NCI-H1105 (cell line): ENCODE results near the gene SUMO4.

Experiments used
- DNase-seq: peaks from one replicate; lab custom pipeline; 2025; lab: John Stamatoyannopoulos, UW

SUMO4 gene

DNA sequence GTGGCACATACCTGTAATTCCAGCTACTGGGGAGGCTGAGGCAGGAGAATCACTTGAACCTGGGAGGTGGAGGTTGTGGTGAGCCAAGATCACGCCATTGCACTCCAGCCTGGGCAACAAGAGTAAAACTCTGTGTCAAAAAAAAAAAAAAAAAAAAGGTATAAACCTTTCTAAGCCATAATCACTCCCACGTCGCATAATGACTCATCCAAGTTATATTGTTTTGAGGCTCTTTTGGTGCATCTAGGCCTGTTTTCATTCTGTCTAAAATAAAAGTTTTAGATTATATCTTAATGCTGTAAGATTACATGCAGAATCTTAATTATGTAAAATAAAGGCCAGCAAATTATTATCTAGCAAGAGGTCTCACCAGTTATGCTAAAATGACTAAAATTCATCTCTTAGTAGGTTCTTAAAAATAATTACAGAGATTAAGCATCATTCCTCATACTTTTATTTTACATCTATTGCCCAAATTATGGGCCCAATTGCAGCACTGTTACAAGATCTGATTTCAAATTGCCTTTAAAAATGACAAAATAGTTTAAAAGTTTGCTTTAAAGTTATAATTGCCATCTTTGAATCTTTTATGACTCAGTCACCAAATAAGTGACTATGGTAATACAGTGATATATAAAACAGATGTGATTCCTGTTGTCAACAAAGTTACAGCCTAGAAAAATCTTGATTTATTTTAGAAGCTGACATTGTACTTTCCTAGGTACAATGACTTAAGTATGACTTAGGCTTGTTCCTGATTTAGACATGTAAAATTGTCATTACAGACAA, 10.4 kb upstream of the SUMO4 start:
- DNase-seq: no peak

DNA sequence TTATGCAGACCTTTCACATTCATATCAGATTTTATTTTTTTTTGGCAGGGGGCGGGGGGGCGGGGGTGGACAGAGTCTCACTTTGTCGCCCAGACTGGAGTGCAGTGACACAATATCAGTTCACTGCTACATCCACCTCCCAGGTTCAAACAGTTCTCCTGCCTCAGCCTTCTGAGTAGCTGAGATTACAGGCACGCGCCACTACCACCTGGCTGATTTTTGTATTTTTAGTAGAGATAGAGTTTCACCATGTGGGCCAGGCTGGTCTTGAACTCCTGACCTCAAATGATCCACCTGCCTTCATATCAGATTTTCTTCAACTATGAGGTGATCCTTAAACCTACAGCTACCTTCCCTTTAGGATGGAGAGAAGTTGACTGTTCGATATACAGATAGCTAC, 8.0 kb upstream of the SUMO4 start:
- DNase-seq: no peak

DNA sequence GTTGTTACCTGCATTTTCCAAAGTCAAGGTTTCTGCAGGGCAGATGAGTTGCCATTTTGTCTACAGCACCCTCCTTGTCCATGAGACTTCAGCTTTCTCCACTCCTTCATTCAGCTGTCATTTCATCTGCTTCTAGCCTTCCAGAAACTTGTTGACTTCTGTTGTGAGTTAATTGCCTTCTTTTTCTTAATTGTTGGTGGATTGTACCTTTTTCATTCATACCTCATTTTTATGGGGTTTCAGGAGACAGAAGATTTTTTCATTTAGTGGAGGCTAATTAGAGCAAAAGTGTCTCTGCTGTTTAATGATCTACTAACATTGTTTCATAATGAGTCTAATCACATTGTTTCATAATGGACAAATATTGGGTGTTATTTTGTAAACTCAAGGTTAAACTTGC, 7.5 kb upstream of the SUMO4 start:
- DNase-seq: no peak

DNA sequence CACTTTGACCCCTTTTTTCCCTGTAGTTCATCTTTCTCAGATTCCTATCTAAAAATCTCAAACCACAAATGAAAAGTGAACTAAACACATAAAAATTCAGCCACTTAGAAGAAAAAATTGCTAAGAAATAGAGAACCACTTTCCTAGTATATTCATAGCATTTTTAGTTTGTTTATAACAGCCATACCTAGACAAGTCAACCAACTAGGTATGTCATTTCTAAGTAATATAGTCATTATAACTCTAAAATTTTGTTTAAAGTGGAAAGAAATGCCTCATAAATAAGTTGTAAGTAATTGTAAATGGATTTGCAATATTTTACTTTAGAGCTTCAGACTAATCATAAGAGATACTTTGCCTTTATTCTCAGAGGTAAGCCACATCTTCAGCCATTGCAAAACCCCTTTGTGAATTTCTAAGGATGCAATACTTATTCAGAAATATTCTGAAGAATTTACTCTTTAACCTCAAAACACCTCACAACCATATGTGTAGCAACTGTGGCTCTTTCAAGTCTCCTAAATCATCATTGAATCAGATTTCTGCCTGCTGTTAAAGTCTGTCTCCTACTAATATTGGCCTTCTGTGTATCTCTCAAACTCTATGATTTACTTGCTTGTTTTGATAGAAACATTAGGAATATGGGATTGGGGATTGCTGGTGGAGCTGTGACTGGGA, 6.9 kb upstream of the SUMO4 start:
- no peak for DNase-seq

DNA sequence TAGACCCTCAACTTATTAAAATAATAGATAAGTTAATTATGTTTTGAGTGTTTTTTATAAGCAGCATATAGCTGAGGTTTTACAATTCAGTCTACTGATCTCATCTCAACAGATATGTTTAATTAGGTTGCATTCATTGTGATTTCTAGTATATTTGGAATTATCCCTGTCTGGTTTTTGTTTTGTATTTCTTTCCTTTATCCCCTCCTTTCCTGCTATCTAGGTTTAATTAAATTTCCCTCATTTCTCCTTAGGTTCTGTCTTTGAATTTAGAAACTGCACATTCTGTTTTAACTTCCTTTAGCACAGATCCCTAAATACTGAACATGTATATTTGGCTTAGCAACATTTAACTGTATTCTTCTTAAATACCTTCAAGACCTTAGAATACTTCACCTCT, 4.9 kb upstream of the SUMO4 start:
- DNase-seq: no peak

DNA sequence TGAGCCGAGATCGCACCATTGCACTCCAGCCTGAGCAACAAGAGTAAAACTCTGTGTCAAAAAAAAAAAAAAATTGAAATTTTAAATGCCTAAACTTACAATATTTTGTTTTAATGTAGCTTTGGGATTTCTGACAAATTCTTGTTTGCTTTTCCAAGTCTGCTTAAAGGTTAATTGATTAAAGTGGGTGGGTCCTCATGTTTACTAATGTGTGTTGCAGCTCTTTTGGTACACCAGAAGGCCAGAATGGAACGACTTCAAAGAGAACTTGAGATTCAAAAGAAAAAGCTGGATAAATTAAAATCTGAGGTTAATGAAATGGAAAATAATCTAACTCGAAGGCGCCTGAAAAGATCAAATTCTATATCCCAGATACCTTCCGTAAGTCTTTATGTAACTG, 2.7 kb upstream of the SUMO4 start:
- no peak for DNase-seq

DNA sequence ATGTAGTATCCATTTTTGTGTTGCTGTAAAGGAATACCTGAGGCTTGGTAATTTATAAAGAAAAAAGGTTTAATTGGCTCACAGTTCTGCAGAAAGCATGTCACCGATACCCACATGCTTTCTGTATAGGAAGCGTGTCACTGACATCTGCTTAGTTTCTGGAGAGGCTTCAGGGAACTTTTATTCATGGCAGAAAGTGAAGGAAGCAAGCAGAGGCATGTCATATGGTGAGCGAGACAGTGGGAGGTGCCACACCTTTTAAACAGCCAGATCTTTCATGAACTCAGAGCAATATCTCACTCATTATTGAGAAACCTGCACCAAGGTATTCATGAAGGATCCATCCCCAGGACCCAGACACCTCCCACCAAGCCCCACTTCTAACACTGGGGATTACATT, 3.5 kb downstream of the SUMO4 start:
- no peak for DNase-seq

DNA sequence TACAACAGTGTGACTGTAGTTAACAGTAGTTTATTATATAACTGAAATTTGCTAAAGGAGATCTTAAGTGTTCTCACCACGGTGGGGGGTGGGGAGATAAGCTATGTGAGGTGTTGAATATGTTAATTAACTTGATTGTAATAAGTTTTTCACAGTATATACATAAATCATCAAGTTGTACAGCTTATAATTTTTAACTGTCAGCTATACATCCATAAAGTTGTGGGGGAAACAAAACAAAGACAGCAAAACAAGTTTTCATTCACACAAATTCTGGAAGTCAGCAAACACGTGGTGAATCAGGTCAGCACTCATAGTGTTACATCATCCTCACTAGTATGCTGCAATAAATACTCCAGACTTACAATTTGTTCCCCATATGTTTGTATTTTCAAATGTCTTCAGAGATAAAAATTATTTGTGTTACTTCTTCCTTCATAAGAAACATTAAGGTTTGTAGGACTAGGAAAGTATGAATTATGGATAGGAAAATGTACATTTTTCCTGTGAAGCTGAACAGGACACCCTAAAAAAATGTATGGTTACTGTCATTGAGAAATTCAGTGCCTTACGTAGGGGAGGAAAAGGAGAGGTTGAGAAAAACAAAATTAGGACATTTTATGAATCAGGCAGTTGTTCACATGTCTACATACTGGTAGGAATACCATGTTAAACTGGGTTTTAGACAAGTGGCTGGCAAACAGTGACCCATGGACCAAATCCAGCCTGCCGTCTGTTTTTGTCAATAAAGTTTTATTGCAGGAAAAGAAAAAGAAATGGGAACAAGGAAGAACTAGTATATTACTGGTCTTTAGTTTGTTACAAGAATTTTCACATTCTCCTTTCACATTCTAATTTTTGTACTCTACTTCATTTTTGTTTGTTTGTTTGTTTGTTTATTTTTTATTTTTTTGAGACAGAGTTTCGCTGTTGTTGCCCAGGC, 6.0 kb downstream of the SUMO4 start:
- no peak for DNase-seq

DNA sequence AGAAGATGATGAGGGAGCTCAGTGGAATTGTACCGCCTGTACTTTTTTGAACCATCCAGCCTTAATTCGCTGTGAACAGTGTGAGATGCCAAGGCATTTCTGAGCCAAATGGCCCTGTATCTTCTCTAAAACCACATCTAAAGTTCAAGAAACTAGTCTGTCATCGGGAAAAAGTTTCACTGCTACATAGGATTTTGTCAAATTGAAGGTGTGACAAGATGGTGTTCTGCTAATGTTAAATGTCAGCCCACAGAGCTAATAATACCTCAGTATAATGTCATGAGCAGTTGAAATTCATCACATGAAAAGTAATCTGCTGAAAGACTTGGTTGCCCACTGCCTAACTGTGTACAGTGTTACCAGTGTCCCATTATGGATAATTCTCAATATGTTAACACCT, 9.6 kb downstream of the SUMO4 start:
- no peak for DNase-seq

DNA sequence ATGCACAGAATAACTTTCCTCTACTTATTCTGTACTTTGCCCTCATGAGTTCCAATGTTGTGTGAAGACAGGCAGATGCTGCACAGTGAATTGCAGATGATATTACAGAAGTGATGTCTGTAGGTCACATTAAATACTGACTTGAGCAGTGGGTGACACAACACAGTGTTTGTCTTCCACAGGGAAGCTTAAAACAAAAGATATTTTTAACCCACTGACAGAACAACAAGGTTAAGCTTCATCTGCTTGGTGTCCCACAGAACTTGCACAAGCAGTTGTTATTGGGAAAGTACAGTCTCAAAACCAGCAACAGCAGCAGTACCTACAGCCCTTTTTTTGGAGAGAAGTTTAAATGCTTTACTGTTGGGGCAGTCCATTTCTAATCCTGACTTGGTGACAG, 10.5 kb downstream of the SUMO4 start:
- DNase-seq: no peak

DNA sequence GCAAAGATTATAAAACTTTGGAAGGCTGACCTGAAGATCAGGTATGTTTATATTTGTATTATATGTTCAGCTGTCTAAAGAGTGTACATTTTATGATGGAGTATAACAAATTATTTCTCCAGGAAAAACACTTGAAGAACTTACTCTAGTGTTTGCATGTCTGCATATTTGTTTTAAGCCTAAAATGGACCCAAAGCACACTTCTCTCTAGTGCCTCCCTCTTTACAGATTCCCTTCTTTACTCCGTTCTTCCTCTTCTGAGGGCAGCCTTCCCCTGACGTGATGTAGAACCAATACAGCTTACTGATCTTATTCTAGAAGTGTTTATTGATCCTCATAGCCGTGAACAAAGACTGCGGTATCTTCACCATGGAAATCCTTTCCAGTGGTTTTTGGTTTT, 13.9 kb downstream of the SUMO4 start:
- DNase-seq: no peak

DNA sequence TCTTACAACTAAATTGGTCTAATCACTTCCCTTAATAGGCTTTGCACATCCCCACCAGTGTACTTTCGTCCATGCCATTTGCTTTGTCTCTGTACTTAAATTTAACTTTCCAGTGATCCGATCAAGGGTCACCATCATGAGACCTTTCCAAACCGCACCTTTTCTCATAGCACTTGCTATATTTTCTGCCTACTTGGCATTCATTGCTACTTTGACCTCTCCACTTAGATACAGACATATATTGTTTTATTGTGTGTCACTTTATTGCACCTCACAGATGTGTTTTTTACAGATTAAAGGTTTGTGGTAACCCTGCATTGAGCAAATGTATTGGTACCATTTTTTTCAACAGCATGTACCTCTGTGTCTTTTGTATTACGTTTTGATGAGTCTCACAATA, 14.8 kb downstream of the SUMO4 start:
- DNase-seq: no peak

DNA sequence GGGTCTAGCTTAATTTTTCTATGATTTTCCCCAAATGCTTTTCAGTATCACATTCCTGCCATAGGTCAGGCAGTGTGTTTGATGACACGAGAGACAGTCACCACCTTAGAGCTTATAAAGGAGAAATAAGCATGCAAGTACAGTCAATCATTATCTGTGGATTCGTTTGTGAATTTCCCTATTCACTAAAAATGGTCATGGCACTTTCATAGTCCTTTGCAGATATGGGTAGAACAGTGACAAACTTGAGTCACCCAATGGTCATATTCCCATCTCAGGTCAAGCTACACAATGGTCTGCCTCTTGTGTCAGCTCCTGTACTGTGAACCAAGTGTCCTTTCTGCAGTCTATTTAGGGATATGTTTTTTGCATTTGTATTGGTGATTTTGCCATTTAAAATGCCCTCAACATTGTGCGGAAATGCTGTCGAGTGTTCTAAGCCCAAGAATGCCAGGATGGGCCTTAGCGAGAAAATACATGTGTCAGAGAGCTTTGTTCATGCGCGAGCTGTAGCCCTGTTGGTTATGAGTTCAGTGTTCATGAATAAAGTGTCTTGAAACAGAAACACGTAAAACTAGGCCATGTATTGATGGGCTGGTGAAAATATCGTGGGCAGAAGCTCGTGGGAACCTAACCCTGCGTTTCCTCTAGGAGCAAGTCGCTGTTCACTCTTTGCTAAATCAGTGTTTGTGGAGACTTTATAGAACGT, 19.8 kb downstream of the SUMO4 start:
- no peak for DNase-seq

DNA sequence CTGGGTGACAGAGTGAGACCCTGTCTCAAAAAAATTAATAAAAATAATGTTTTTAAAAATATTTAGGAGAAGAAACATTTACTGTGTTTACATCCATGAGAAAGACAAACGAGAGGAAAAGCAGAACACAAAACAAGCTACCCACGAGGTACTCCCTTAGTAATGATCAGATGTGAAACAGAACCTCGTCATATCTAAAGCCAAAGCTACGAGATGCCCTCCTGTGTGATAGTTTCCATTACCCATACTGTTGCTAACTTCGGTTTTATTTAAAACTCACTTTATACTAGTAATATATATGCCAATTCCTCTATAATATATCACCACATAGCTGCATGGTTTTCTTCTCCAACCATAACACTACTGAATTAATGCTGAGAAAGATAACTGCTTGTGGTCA, 21.1 kb downstream of the SUMO4 start:
- DNase-seq: no peak

DNA sequence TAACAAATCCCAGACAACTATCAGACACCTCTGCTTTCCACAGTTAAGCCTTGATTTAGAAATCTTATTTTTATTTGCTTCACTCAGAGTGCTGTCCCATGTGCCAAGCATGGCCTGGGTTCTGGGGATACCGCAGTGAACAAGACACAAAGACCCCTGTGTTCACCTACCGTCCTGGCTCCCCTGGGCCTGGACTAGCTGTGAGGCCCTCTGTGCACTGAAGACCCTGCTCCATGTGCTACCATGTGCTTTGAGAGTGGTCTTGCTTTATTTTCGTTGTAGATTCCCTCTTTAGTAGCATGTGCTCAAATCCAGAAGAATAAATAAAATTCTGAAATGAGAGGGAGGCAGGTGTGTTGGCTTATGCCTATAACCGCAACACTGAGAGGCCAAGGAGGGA, 22.5 kb downstream of the SUMO4 start:
- DNase-seq: no peak

DNA sequence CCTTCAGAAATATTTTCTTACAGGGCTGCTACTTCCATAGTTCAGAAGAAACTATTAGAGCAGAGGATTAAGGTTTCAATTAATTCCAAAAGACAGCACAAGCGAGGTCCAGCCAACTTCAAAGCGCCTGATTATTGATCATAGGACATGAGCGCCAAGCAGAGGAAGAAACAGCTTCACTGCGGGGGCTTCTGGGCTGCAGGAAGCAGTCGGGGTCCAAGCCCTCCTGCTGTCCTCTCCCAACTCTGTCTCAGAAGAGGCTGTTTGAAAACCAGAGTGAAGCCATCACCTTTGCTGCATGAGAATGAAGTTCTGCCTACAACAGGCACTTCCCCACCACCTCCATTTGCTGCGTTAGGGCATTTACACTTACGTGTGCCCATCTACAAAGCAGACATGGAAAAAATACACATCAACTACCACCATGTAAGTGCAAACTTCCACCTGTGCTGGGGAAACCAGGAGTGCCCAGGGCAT, 23.9 kb downstream of the SUMO4 start:
- no peak for DNase-seq

DNA sequence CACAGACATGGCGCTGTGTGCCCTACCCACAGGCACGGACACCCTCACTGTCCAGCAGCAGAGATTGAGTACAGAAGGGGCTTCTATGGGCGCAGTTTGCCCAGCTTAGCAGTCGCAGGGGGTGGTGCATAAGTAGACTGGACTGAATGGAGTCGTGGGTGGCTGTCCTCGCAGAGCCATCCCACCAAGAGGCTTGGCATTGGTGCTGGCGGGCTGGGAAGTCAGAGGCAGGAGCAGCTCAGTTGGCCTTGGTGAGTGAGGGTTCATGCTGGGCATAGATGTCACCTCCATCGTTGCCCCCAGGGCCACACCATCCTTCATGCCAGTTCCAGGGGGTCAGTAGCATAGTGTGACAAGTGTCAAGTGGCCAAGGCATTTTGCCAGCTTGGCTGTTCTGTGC, 25.2 kb downstream of the SUMO4 start:
- no peak for DNase-seq

DNA sequence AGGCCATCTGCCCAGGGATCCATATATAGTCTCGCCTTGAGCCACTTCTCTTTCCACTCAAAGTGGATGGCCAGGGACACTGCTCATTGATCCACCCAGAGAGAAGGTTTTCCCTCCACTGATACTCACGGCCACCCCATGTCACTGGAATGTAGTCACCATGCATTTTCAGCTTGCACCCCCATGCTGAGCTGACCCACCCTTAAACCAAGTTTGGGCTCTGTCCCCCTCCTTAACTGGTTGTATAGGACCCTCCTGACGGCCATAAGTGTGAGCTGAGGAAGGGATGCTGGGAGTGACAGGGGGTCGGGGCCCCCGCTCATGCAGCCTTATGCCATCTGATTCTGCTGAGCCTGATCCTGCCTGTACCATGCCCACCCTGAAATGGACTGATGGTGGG, 25.7 kb downstream of the SUMO4 start:
- no peak for DNase-seq

DNA sequence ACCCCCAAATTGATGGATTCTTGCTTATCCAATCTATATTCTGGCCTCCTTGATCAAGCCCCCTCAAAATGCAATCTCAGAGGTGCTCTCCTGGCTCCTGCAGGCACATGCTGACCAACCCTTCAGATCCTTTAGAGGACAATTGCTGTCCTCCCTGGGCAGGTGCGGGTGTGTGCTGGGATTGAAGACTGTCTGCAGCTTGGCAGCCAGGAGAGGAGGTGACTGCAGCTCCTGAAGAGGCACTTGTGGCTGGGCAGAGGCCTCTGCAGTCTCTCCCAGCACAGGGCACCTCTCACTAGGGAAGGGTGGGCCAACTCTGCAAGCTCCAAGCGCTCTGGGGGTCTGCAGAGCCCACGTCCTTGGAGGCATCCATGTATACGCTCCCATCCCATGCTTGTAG, 28.5 kb downstream of the SUMO4 start:
- DNase-seq: no peak

DNA sequence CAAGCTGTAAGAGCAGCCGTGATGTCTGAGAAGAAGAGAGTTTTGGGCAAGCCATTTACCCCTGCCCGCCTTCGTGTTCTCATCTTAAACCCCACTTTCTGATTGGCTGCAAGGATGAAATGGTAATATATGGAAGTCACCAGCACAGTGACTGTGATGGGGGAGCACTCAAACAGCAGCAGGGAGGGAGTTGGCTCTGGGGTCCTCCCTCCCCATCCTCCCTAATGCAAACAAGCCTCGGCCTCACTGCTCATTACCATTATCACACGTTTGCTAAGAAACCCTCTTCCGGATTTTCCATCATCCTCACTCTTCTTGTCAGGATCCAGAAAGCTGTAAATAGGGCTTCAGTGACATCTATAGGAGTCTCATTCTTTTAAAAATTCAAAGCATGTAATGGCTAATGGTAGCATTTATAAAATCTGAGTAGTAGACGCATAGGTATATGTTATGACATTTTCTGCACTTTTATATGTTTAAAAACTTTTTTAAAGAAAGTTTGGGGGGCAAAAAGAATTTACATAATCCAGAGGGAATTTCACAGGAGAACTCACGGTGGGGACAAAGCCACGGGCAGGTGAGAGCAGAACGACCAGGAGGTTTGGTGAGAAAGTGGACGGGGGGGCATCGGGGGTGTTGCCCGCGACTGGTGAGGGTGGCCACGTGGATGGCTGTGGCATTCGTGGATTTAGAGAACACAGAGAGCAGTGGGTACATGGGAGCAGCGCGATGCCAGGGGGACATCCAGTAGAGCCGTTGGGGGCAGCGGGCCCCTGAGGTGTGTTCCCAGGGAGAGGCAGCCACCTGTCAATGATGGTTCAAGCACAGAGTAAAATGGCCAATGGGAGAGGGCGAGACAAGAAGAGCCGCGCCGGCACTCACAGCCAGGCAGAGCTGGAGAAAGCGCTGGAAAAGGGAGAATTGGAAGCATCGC, 29.6 kb downstream of the SUMO4 start:
- no peak for DNase-seq
